DMS79 (cell line): Measurements from ENCODE around the gene RNF103.

Source experiments
- DNase-seq: peaks from one replicate; lab custom pipeline; 2025; lab: John Stamatoyannopoulos, UW

The RNF103 gene

DNA sequence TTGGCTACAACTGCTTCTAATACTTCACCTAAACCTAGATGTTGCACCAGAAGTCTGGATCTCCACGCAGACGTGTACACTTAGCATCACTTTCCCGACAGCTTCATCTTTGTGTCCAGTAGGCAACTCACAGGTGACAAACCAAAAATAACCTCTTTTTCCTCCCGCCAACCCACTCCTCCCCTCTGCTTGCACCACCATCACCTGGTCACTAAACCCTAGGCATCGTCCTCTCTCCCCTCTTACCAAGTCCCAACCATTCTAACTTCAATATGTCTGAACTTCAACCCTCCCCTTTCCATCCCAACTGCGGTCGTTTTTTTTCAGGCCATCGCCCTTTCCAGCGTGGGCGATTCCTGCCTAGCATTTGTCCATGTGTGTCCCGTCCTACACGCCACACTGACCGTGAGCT lies 60.0 kb downstream of the RNF103 start:
- DNase-seq = no peak

DNA sequence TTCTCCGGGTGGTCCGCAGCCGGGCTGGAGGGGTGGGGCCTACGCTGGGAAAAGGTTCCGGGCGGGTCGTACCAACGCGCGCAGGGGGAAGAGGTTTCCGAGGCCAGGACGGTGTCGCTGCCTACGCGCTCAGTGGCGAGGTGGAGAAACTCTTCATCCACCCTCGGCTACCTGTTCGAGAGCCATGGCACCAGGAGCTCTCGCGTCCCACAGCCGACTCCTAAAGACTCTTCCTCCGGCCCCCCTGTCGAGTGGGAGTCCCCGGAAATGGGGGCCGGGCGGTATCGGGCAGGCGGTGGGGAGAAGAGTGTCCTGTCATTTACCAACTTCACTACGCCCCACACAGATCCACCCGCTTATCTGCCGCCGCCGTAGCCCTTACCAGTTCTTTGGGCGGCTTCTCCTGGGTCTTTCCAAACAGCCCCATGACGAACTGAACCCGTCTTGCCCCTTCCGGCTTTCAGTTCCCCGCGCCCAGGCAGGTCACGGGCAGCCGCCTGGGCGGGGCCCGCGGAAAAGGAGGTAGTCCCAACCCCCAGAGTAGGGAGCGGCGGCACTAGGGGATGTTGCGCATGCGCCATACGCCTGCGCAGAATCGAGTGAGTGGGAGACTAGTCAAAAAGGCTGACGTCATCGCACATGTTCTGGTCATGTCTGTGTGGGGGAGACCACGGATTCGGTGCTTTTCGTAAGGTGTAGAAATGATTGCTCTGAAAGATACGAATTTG lies 60.6 kb downstream of the RNF103 start, which contains the start of gene CHMP3:
Gene CHMP3 (minus strand): TSS at position 522 of the 728 bp plus-strand sequence. CDS start 95 bp downstream, at position 427.
- DNase-seq = peak; percentile 93

DNA sequence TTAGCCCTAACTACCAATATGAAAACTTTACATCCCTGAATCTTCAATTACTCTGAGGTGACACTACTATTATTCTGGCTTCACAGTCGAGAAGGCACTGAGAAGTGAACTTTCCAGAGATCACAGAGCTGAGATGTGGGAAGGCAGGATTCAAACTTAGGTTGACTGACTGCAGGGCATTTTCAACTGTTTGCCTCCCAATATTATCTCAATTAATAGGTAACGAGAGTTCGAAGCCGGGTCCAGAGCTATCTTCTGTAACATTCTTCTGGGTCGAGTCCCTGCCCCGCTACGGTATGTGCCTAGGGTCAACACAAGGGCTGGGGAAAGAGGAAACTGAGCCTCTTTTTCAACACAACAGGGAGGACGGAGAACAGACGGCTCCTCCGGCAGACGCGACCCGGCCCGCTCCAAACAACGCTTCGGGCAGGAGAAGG lies 61.2 kb downstream of the RNF103 start:
- DNase-seq = no peak

DNA sequence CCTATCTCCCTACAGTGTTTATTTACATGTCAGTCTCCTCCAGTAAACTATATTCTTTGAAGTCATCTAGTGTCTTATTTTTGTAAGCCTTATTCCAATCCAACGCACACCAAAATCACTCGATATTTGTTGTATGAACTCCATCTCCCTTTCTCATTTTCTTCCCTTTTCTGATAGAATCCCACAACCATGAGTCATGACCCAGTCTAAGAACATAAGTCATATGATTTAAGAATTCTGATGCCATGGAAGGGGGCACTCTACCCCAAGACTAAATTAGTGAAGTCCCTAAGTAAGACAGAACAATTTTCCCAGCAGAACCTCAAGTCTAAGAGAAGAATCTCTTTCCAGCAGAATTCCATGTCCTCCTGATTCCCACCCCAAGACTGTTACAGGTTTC lies 65.8 kb downstream of the RNF103 start:
- DNase-seq = no peak

DNA sequence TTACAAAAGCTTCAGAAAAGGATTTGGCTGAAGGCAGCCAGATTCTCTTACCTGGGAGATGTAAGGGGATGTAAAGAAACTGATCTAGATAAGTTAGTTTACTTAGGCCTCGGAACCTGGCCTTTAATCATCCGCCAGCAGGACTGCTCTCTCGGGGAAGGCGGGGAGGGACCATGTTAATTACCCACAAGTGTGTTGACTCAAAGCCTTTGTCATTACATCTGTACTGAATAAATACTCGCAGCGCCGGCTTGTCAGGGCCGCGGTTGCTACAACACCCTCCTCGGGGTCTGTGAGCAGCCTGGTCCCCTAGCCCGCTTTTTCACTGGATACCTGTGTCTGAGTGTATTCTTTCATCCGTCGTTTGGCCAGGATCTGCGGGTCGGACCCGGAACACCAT lies 67.2 kb downstream of the RNF103 start:
- no peak for DNase-seq
